Measurements from ENCODE around the gene TOGARAM2. TPM values are rescaled to one million over a fixed set of nuclear protein-coding genes. Genes with fewer than 3 reads are reported as not detected.

Gene TOGARAM2
- total and polyA plus RNA-seq, 2 experiments from 2014 or later = not detected

DNA sequence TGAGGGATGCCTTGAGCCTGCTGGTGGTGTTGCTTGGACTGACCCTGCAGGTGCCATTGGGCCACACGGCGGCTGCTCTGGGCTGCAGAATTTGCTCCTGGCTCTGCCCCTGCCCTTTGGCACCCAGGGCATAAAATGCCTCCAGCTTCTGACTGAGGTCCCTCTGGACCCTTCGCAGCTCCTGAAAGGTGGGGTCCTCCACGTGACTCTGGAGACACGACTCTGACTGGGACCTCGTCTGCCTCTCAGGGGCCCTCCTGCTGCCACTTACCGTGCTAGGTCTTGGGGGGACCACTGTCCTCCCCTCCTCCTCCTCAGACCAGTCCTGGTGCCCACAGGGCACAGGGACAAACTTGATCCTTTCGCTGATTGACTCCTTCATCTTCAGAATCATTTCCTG lies 91.2 kb downstream of the TOGARAM2 start:
- no peaks in the 10 kb centered on the region for H3K27me3 ChIP-seq (replicated peaks; ENCODE audit: insufficient read depth)
- H3K9ac ChIP-seq = no peak overlapping the region
- no peak overlapping the region for H3K4me3 ChIP-seq
- no peak for TF ChIP-seq EZH2phosphoT487 (IDR thresholded peaks at IDR 0.05; ENCODE audit: insufficient read depth, low read depth)
- TF ChIP-seq EZH2 (IDR thresholded peaks at IDR 0.05; ENCODE audit: insufficient read depth, poor library complexity, severe bottlenecking) = no peak
- no peaks in the 10 kb centered on the region for H3K36me3 ChIP-seq (ENCODE audit: low read depth)
- in situ Hi-C loops (cut with MboI) = no loop called here
- WGBS, 2 experiments (ENCODE audit: low coverage in 1 of 2, low lambda C conversion rate in 2 of 2, missing lambda C conversion rate in 2 of 2) = 67 to 87% methylated on average over 8 of the region's 8 CpGs
- no peaks in the 10 kb centered on the region for H3K9me2 ChIP-seq (ENCODE audit: insufficient read depth)
- no peak overlapping the region for H2AFZ ChIP-seq
- no peaks in the 10 kb centered on the region for H3K4me1 ChIP-seq (ENCODE audit: insufficient read depth)
- no peak overlapping the region for H3K4me2 ChIP-seq (ENCODE audit: unreplicated experiment)
- H3K9me3 ChIP-seq (ENCODE audit: low read depth) = no peaks in the 10 kb centered on the region
- H3F3A ChIP-seq (ENCODE audit: insufficient read depth) = no peaks in the 10 kb centered on the region
- DNase-seq = no peak
- H3K79me2 ChIP-seq (ENCODE audit: insufficient read depth) = no peaks in the 10 kb centered on the region
- no peaks in the 10 kb centered on the region for H4K20me1 ChIP-seq (ENCODE audit: insufficient read depth)
- H3K27ac ChIP-seq = no peak overlapping the region

DNA sequence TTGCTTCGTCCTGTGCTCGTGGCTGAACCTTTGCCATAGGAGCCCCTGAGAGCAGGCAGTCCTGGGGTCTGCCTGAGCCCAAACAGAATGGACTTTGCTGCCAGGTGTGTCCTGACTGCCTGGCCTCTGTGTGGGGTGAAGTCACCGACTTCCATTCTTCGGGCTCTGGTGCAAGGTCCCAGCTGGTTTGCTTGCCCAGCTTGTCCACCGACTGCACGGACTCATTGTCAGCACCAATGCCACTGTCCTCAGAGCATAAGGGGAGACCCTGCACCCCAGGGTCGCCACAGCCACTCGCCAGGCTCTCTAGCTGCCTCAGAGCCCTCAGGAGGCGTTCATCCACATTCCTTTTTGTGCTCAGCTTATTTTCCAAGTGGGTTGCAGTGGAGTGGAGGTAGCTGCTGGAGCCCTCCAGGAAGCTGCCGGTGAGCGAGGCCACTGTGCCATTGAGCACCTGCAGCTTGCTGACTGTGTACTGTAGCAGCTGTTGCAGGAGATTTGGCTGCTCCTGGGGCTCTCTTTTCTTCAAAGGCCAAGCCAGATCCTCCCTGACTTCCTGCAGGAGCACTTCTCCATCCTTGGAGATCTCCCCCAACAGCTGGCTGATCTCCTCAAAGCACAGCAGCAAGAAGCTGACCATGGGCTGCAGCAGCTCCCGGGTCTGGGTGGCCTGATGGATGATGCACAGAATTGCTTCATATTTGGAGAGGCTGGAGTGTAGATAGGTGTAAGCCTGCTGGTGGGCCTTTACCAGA lies 92.0 kb downstream of the TOGARAM2 start:
- TF ChIP-seq EZH2phosphoT487 (IDR thresholded peaks at IDR 0.05; ENCODE audit: insufficient read depth, low read depth) = no peak
- TF ChIP-seq EZH2 (IDR thresholded peaks at IDR 0.05; ENCODE audit: insufficient read depth, poor library complexity, severe bottlenecking) = no peak
- in situ Hi-C loops (cut with MboI) = no loop called here
- H3K36me3 ChIP-seq (ENCODE audit: low read depth) = no peaks in the 10 kb centered on the region

DNA sequence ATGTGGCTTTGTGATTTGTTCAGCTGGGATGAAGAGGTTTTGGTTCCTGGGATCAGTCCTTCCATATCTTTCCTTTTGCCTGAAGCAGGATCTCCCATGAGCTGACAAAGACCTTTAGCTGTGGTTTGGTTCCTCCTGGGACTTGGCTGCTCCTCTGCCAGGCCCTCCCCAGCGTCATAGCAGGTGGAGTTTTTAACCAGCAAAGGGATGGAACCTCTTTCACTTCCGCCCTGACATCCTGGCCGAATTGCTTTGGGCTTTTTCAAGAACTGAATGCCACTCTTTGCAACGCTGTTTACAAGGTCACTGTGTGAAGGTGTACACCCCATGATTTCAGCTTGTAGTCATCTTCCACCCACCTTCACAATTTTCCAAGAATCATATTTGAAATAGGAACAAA lies 92.8 kb downstream of the TOGARAM2 start:
- Histone ChIP-seq H3K4me2 (ENCODE audit: unreplicated experiment) (no peak overlapping the region), H3K4me3 (no peak overlapping the region), H3K9ac (no peak overlapping the region), H3K79me2 (ENCODE audit: insufficient read depth) (no peaks in the 10 kb centered on the region), H3K36me3 (ENCODE audit: low read depth) (no peaks in the 10 kb centered on the region), H3F3A (ENCODE audit: insufficient read depth) (no peaks in the 10 kb centered on the region), H3K9me3 (ENCODE audit: low read depth) (no peaks in the 10 kb centered on the region), H3K4me1 (ENCODE audit: insufficient read depth) (no peaks in the 10 kb centered on the region), H3K9me2 (ENCODE audit: insufficient read depth) (no peaks in the 10 kb centered on the region), H2AFZ (no peak overlapping the region), H4K20me1 (ENCODE audit: insufficient read depth) (no peaks in the 10 kb centered on the region), H3K27me3 (replicated peaks; ENCODE audit: insufficient read depth) (no peaks in the 10 kb centered on the region), H3K27ac (no peak overlapping the region)
- DNase-seq = no peak
- WGBS, 2 experiments (ENCODE audit: low coverage in 1 of 2, low lambda C conversion rate in 2 of 2, missing lambda C conversion rate in 2 of 2) = 61 to 69% methylated on average over 4 of the region's 4 CpGs
- in situ Hi-C loops (cut with MboI) = no loop called here
- TF ChIP-seq EZH2phosphoT487 (IDR thresholded peaks at IDR 0.05; ENCODE audit: insufficient read depth, low read depth) = no peak
- TF ChIP-seq EZH2 (IDR thresholded peaks at IDR 0.05; ENCODE audit: insufficient read depth, poor library complexity, severe bottlenecking) = no peak

More for the DNA sequence above, 92.0 kb downstream of the TOGARAM2 start:
- WGBS, 2 experiments (ENCODE audit: low coverage in 1 of 2, low lambda C conversion rate in 2 of 2, missing lambda C conversion rate in 2 of 2) = 64% methylated on average over 12 of the region's 12 CpGs
- H3K4me1 ChIP-seq (ENCODE audit: insufficient read depth) = no peaks in the 10 kb centered on the region
- no peak for DNase-seq
- H3K4me2 ChIP-seq (ENCODE audit: unreplicated experiment) = no peak overlapping the region
- no peaks in the 10 kb centered on the region for H3K79me2 ChIP-seq (ENCODE audit: insufficient read depth)
- H4K20me1 ChIP-seq (ENCODE audit: insufficient read depth) = no peaks in the 10 kb centered on the region
- no peaks in the 10 kb centered on the region for H3K27me3 ChIP-seq (replicated peaks; ENCODE audit: insufficient read depth)
- H2AFZ ChIP-seq = no peak overlapping the region
- no peaks in the 10 kb centered on the region for H3F3A ChIP-seq (ENCODE audit: insufficient read depth)
- no peak overlapping the region for H3K4me3 ChIP-seq
- no peak overlapping the region for H3K27ac ChIP-seq
- no peaks in the 10 kb centered on the region for H3K9me2 ChIP-seq (ENCODE audit: insufficient read depth)
- no peaks in the 10 kb centered on the region for H3K9me3 ChIP-seq (ENCODE audit: low read depth)
- H3K9ac ChIP-seq = no peak overlapping the region

DNA sequence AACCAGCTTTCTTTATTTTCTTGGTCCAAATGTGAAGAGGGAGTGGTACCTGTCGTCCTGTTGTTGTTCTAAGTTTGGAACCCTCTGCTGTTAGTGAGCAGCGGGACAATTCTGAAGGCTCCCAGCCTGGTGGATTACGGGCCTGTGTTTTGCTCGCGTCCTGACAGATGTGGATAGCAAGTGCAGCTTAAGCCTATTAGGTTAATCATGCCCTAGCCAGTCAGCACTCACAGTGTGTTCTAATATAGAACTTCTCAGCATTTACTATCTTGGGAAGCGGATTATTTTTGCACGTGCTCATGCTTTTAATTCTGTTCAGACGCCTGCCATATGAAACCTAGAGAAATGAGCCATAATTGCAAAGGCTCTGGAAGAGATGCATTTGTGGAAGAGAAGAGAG lies 93.3 kb downstream of the TOGARAM2 start, which contains the start of gene PCARE:
TSS of gene PCARE (minus strand) at position 113 of the 400 bp plus-strand sequence. CDS start 262 bp downstream, outside the sequence.
- in situ Hi-C loops (cut with MboI) = no loop called here
- no peak within 1 kb of the TSS for H3K4me3 ChIP-seq
- no peak for DNase-seq
- no peak within 1 kb of the TSS for H3K9ac ChIP-seq
- no peak within 1 kb of the TSS for H3K4me2 ChIP-seq (ENCODE audit: unreplicated experiment)
- no peaks in the 10 kb centered on the region for H3K4me1 ChIP-seq (ENCODE audit: insufficient read depth)
- H3K36me3 ChIP-seq (ENCODE audit: low read depth) = no peaks in the 10 kb centered on the region
- H3K27me3 ChIP-seq (replicated peaks; ENCODE audit: insufficient read depth) = no peaks in the 10 kb centered on the region
- no peaks in the 10 kb centered on the region for H3K9me2 ChIP-seq (ENCODE audit: insufficient read depth)
- H3K27ac ChIP-seq = no peak within 1 kb of the TSS
- no peaks in the 10 kb centered on the region for H3K9me3 ChIP-seq (ENCODE audit: low read depth)
- WGBS, 2 experiments (ENCODE audit: low coverage in 1 of 2, low lambda C conversion rate in 2 of 2, missing lambda C conversion rate in 2 of 2) = 77 to 78% methylated on average over 8 of the region's 8 CpGs
- no peak within 1 kb of the TSS for H2AFZ ChIP-seq
- no peaks in the 10 kb centered on the region for H3K79me2 ChIP-seq (ENCODE audit: insufficient read depth)
- H3F3A ChIP-seq (ENCODE audit: insufficient read depth) = no peaks in the 10 kb centered on the region
- TF ChIP-seq EZH2 (IDR thresholded peaks at IDR 0.05; ENCODE audit: insufficient read depth, poor library complexity, severe bottlenecking) = no peak
- no peak for TF ChIP-seq EZH2phosphoT487 (IDR thresholded peaks at IDR 0.05; ENCODE audit: insufficient read depth, low read depth)
- H4K20me1 ChIP-seq (ENCODE audit: insufficient read depth) = no peaks in the 10 kb centered on the region

Measured in GM23248 (cell line).